Mesenchymal stem cell (in vitro differentiated cells and primary cell): Measurements from ENCODE around the gene RAET1E.
"Not testable (repeated sequence)": the region's sequence is repeated elsewhere in the genome, so short reads cannot be mapped to it uniquely, and the experiment has no call there.

Experiments
- DNase-seq: peaks from one replicate; pipeline ENCODE4 v3.0.0-alpha.2; 2013
- H2AFZ ChIP-seq: one replicate; pipeline ENCODE4 v1.6.1; 2013; ENCODE audit warnings: low read depth, mild to moderate bottlenecking, control low read depth, inconsistent platforms, low read length, moderate library complexity
- H2AK5ac ChIP-seq: 2 replicates; pipeline ENCODE4 v1.6.1; 2013; ENCODE audit warnings: low read length, moderate library complexity, mild to moderate bottlenecking, inconsistent platforms; ENCODE audit not compliant: severe bottlenecking
- H2BK120ac ChIP-seq: one replicate; pipeline ENCODE4 v1.6.1; 2013; ENCODE audit warnings: low read depth, mild to moderate bottlenecking, inconsistent platforms, low read length, moderate library complexity
- H2BK12ac ChIP-seq, 2 experiments: one replicate each; pipeline ENCODE4 v1.6.1; 2013; ENCODE audit warnings: inconsistent platforms in 2 of 2, low read length in 2 of 2, mild to moderate bottlenecking in 2 of 2, moderate library complexity in 2 of 2, control low read depth in 1 of 2
- H2BK15ac ChIP-seq: one replicate; pipeline ENCODE4 v1.6.1; 2013; ENCODE audit warnings: mild to moderate bottlenecking, low read depth, inconsistent platforms; ENCODE audit not compliant: poor library complexity, severe bottlenecking
- H2BK5ac ChIP-seq: 2 replicates; pipeline ENCODE4 v1.6.1; 2013; ENCODE audit warnings: low read depth, mild to moderate bottlenecking, low read length, control low read depth, inconsistent platforms; ENCODE audit not compliant: poor library complexity, severe bottlenecking
- H3K14ac ChIP-seq, 2 experiments: one replicate each; pipeline ENCODE4 v1.6.1; 2013; ENCODE audit warnings: inconsistent platforms in 2 of 2, low read length in 2 of 2, control low read depth in 1 of 2, mild to moderate bottlenecking in 1 of 2, moderate library complexity in 1 of 2
- H3K18ac ChIP-seq, 2 experiments: one replicate each; pipeline ENCODE4 v1.6.1; 2013; ENCODE audit warnings: inconsistent platforms in 2 of 2, low read length in 2 of 2, control low read depth in 1 of 2, low read depth in 1 of 2, mild to moderate bottlenecking in 1 of 2
- H3K23ac ChIP-seq, 2 experiments: one replicate each; pipeline ENCODE4 v1.6.1; 2013; ENCODE audit warnings: inconsistent platforms in 2 of 2, low read length in 2 of 2, mild to moderate bottlenecking in 2 of 2, moderate library complexity in 2 of 2, control low read depth in 1 of 2
- H3K27ac ChIP-seq: 2 replicates; pipeline ENCODE4 v1.5.1; 2013; ENCODE audit warnings: mild to moderate bottlenecking, moderate library complexity, low read length, control low read depth, inconsistent platforms; ENCODE audit not compliant: poor library complexity, severe bottlenecking
- H3K27me3 ChIP-seq, 2 experiments: 2 replicates each; pipeline versions ENCODE4 v1.6.1 to v1.7.0; 2013; ENCODE audit warnings: low read length in 2 of 2, mild to moderate bottlenecking in 2 of 2, moderate library complexity in 2 of 2, control low read depth in 1 of 2, inconsistent platforms in 1 of 2; ENCODE audit not compliant: control insufficient read depth in 1 of 2, insufficient read depth in 1 of 2
- H3K36me3 ChIP-seq, 2 experiments: 2 replicates each; pipeline versions ENCODE4 v1.6.1 to v1.7.0; 2013; ENCODE audit warnings: low read length in 2 of 2, control low read depth in 1 of 2, inconsistent platforms in 1 of 2, low read depth in 1 of 2, mild to moderate bottlenecking in 1 of 2; ENCODE audit not compliant: insufficient read depth in 2 of 2, control insufficient read depth in 1 of 2
- H3K4ac ChIP-seq, 2 experiments: one replicate each; pipeline ENCODE4 v1.6.1; 2013; ENCODE audit warnings: inconsistent platforms in 2 of 2, low read length in 2 of 2, mild to moderate bottlenecking in 2 of 2, moderate library complexity in 2 of 2, control low read depth in 1 of 2, low read depth in 1 of 2
- H3K4me1 ChIP-seq: 2 replicates; pipeline ENCODE4 v1.6.1; 2013; ENCODE audit warnings: low read depth, low read length, control low read depth; ENCODE audit not compliant: control insufficient read depth, insufficient read depth
- H3K4me2 ChIP-seq: 2 replicates; pipeline ENCODE4 v1.6.1; 2013; ENCODE audit warnings: low read length, mild to moderate bottlenecking, inconsistent platforms; ENCODE audit not compliant: poor library complexity, severe bottlenecking
- H3K4me3 ChIP-seq, 2 experiments: 2 replicates each; pipeline versions ENCODE4 v1.5.1 to v1.7.0; 2013; ENCODE audit warnings: low read length in 2 of 2, mild to moderate bottlenecking in 2 of 2, control low read depth in 1 of 2, low read depth in 1 of 2; ENCODE audit not compliant: insufficient read depth in 1 of 2
- H3K79me1 ChIP-seq: replicated peaks from 2 replicates; pipeline ENCODE4 v1.6.1; 2013; ENCODE audit warnings: mild to moderate bottlenecking, control low read depth, low read length, inconsistent platforms; ENCODE audit not compliant: poor library complexity, severe bottlenecking
- H3K9ac ChIP-seq: 2 replicates; pipeline ENCODE4 v1.7.0; 2013; ENCODE audit warnings: mild to moderate bottlenecking, low read length, moderate library complexity
- H3K9me3 ChIP-seq: 2 replicates; pipeline ENCODE4 v1.7.0; 2013; ENCODE audit warnings: mild to moderate bottlenecking, low read length; ENCODE audit not compliant: control insufficient read depth
- H4K8ac ChIP-seq: one replicate; pipeline ENCODE4 v1.6.1; 2013; ENCODE audit warnings: inconsistent platforms, mild to moderate bottlenecking, low read length, moderate library complexity
- H4K91ac ChIP-seq: one replicate; pipeline ENCODE4 v1.6.1; 2013; ENCODE audit warnings: mild to moderate bottlenecking, low read length, inconsistent platforms
- WGBS: methylation state at CpG from one replicate; pipeline ENCODE4 v1.1.7; 2013; ENCODE audit warnings: mixed read lengths; 5-methylcytosine and 5-hydroxymethylcytosine counted together

Gene RAET1E

DNA sequence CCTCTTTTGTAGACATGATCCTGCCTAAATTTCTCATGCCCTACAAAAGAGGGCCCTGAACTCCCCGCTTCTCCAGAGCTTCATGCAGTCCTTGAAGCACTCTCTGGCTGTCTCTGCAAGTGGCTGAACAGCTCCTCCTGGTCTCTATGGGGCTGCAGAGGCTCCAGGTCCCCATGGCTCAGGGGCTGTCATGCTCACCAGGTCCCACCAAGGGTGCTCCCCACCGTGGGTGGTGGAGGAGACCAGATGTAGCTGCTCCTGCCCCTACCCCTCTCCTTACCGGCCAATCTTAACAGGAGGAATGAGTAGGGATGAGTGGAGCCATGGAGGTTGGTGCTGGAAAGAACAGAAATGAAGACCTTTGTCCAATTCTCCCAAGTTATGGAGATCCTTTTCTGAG, 14.8 kb upstream of the RAET1E start:
- not testable (repeated sequence) for H2BK15ac ChIP-seq, H3K4me3 ChIP-seq, H3K9ac ChIP-seq, H4K91ac ChIP-seq, H3K23ac ChIP-seq, DNase-seq, H4K8ac ChIP-seq, H3K4me1 ChIP-seq, H3K27ac ChIP-seq, H3K36me3 ChIP-seq, H3K9me3 ChIP-seq, H3K79me1 ChIP-seq, H2BK120ac ChIP-seq, H3K4ac ChIP-seq, H3K14ac ChIP-seq, H2AFZ ChIP-seq, H2BK5ac ChIP-seq, H3K4me2 ChIP-seq, H2BK12ac ChIP-seq, H2AK5ac ChIP-seq, H3K18ac ChIP-seq
- peaks cover 0 to 24% of the 10 kb centered on the region in 2 experiments for H3K27me3 ChIP-seq
- WGBS: 86% methylated on average over 1 of the region's 3 CpGs

- H2AK5ac ChIP-seq: no peak overlapping the region
- no peak for DNase-seq
- no peak overlapping the region for H3K27ac ChIP-seq
- H3K9me3 ChIP-seq: no peaks in the 10 kb centered on the region
- H2BK5ac ChIP-seq: no peak overlapping the region
- peaks cover 0 to 33% of the 10 kb centered on the region in 2 experiments for H3K27me3 ChIP-seq
- no peak overlapping the region for H4K91ac ChIP-seq
- H3K4me3 ChIP-seq: no peak overlapping the region
- H4K8ac ChIP-seq: no peak overlapping the region
- no peak overlapping the region for H3K14ac ChIP-seq
- H3K9ac ChIP-seq: no peak overlapping the region
- H2BK15ac ChIP-seq: no peak overlapping the region
- no peak overlapping the region for H2BK120ac ChIP-seq
- H2AFZ ChIP-seq: no peak overlapping the region
- no peak overlapping the region for H3K4ac ChIP-seq
- no peaks in the 10 kb centered on the region for H3K36me3 ChIP-seq
- no peak overlapping the region for H3K4me2 ChIP-seq
- no peaks in the 10 kb centered on the region for H3K79me1 ChIP-seq
- H3K4me1 ChIP-seq: no peaks in the 10 kb centered on the region
- no peak overlapping the region for H3K18ac ChIP-seq
- H3K23ac ChIP-seq: no peak overlapping the region
- 93% methylated on average over 23 of the region's 23 CpGs for WGBS
- no peak overlapping the region for H2BK12ac ChIP-seq
These were observed 12.8 kb upstream of the RAET1E start for GRCh38 chr6:149910721-149911151.

DNA sequence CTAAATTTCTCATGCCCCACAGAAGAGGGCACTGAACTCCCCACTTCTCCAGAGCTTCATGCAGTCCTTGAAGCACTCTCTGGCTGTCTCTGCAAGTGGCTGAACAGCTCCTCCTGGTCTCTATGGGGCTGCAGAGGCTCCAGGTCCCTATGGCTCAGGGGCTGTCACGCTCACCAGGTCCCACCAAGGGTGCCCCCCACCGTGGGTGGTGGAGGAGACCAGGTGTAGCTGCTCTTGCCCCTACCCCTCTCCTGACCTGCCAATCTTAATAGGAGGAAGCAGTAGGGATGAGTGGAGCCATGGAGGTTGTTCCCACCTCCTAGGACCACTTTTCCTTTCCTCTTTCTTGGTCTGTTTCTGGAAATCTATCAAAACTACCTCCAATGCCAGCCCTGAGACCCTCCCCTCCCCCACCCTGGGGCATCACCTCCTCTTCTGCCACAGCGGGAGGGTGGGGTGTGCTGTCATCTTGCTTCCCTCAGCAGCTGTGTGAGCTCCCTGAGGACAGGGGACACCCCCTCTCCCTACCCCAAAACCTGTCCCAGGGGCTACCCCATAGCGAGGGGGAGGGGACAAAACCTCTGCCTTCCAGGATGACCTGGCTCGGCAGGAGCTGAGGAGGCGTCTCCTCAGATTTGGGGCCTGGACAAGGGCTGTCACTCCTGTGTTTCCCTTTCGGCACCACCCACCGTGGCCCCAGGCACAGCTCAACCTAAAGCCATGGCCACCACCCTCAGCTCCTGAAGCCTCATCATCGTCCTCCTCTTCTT, 12.0 kb upstream of the RAET1E start:
- Histone ChIP-seq H3K14ac (no peak overlapping the region), H3K27ac (no peak overlapping the region), H3K4me1 (no peaks in the 10 kb centered on the region), H3K36me3 (no peaks in the 10 kb centered on the region), H3K27me3 (peaks cover 0 to 39% of the 10 kb centered on the region in 2 experiments), H4K91ac (no peak overlapping the region), H4K8ac (no peak overlapping the region), H3K18ac (no peak overlapping the region), H3K9me3 (no peaks in the 10 kb centered on the region), H3K23ac (no peak overlapping the region), H3K4me2 (no peak overlapping the region), H2BK120ac (no peak overlapping the region), H2AFZ (no peak overlapping the region), H3K9ac (no peak overlapping the region), H3K79me1 (no peaks in the 10 kb centered on the region), H2BK5ac (no peak overlapping the region), H2BK15ac (no peak overlapping the region), H2BK12ac (no peak overlapping the region), H3K4ac (no peak overlapping the region), H3K4me3 (no peak overlapping the region), H2AK5ac (no peak overlapping the region)
- 83% methylated on average over 5 of the region's 9 CpGs for WGBS
- DNase-seq: no peak

GRCh38 chr6:149908480-149908879, 10.6 kb upstream of the RAET1E start:
- H4K8ac ChIP-seq, H3K4me2 ChIP-seq, H3K14ac ChIP-seq, H3K9me3 ChIP-seq, H3K4ac ChIP-seq, H4K91ac ChIP-seq, H2BK12ac ChIP-seq, DNase-seq, H2AK5ac ChIP-seq, H2AFZ ChIP-seq, H3K9ac ChIP-seq, H3K4me1 ChIP-seq, H2BK120ac ChIP-seq, H3K23ac ChIP-seq, H3K36me3 ChIP-seq, H2BK5ac ChIP-seq, H2BK15ac ChIP-seq, H3K18ac ChIP-seq, H3K27ac ChIP-seq, H3K79me1 ChIP-seq, H3K4me3 ChIP-seq: not testable (repeated sequence)
- WGBS: 59% methylated on average over 4 of the region's 4 CpGs
- peaks cover 0 to 44% of the 10 kb centered on the region in 2 experiments for H3K27me3 ChIP-seq
